Adrenal gland (tissue), 5 donors: ENCODE measurements around the gene KDM1A.

Experiments used
- POLR2A ChIP-seq, 2 donors: fragments of 450-650 bp; IDR thresholded peaks; one replicate each; pipeline ENCODE4 v1.6.1; 2017; ENCODE audit warnings: antibody characterized with exemption in 2 of 2, mild to moderate bottlenecking in 2 of 2, moderate library complexity in 1 of 2
- TF ChIP-seq, protein P1 (sequence below), 6 experiments: fragments of 450-650 bp in 4 of 6; fragments of 200-600 bp in 2 of 6; sonication (generic) in 1 of 6; IDR thresholded peaks; 1 replicate in 5 of 6; 2 replicates in 1 of 6; pipeline versions ENCODE4 v1.5.1 to v1.8.0; 2016 to 2021; ENCODE audit warnings: antibody characterized with exemption in 6 of 6, mild to moderate bottlenecking in 2 of 6, moderate library complexity in 1 of 6
- donor health status: DM: no; HTN: no; CAD: no.

- TF ChIP-seq, protein P1, sequence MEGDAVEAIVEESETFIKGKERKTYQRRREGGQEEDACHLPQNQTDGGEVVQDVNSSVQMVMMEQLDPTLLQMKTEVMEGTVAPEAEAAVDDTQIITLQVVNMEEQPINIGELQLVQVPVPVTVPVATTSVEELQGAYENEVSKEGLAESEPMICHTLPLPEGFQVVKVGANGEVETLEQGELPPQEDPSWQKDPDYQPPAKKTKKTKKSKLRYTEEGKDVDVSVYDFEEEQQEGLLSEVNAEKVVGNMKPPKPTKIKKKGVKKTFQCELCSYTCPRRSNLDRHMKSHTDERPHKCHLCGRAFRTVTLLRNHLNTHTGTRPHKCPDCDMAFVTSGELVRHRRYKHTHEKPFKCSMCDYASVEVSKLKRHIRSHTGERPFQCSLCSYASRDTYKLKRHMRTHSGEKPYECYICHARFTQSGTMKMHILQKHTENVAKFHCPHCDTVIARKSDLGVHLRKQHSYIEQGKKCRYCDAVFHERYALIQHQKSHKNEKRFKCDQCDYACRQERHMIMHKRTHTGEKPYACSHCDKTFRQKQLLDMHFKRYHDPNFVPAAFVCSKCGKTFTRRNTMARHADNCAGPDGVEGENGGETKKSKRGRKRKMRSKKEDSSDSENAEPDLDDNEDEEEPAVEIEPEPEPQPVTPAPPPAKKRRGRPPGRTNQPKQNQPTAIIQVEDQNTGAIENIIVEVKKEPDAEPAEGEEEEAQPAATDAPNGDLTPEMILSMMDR (IDR thresholded peaks at IDR 0.05) = no peak
- TF ChIP-seq POLR2A (IDR thresholded peaks at IDR 0.05) = no peak
Measured at GRCh38 chr1:23091545-23091944, 72.3 kb downstream of the KDM1A start.
